ENCODE results near the gene TBC1D13.
"Not testable (repeated sequence)": the region's sequence is repeated elsewhere in the genome, so short reads cannot be mapped to it uniquely, and the experiment has no call there.

Gene TBC1D13

DNA sequence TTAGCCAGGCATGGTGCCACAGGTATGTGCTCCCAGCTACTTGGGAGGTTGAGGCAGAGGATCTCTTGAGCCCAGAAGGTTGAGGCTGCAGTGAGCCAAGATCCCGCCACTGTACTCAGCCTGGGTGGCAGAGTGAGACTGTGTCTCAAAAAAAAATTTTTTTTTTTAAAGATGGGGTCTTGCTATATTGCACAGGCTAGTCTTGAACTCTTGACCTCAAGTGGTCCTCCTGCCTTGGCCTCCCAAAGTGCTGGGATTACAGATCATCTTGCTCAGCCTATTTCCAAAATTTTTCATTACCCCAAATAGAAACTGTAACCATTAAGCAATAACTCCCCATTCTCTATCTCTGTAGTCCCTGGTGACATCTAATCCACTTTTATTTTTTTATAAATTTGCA lies 4.4 kb upstream of the TBC1D13 start:
- TF ChIP-seq, protein P1, sequence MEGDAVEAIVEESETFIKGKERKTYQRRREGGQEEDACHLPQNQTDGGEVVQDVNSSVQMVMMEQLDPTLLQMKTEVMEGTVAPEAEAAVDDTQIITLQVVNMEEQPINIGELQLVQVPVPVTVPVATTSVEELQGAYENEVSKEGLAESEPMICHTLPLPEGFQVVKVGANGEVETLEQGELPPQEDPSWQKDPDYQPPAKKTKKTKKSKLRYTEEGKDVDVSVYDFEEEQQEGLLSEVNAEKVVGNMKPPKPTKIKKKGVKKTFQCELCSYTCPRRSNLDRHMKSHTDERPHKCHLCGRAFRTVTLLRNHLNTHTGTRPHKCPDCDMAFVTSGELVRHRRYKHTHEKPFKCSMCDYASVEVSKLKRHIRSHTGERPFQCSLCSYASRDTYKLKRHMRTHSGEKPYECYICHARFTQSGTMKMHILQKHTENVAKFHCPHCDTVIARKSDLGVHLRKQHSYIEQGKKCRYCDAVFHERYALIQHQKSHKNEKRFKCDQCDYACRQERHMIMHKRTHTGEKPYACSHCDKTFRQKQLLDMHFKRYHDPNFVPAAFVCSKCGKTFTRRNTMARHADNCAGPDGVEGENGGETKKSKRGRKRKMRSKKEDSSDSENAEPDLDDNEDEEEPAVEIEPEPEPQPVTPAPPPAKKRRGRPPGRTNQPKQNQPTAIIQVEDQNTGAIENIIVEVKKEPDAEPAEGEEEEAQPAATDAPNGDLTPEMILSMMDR (IDR thresholded peaks at IDR 0.05; ENCODE audit: low read depth, low read length): no peak
- no peak overlapping the region for H3K4me3 ChIP-seq (replicated peaks in 1 of 2; ENCODE audit: low read depth in 2 of 2, low read length in 2 of 2)
- DNase-seq (ENCODE audit: low read depth in 2 of 2): no peak

DNA sequence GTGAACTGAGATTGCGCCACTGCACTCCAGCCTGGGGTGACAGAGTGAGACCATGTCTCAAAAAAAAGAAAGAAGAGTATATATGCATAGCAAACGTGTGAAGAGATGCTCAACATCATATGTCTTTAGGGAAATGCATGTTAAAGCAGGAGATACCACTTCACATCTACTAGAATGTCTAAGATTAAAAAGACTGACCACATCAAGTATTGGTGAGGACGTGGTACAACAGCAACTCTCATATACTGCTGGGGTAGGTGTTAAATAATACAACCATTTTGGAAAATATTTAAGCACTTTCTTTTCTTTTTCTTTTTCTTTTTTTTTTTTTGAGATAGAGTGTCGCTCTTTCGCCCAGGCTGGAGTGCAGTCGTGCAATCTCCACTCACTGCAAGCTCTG lies 1.6 kb upstream of the TBC1D13 start:
- H3K4me3 ChIP-seq (replicated peaks in 1 of 2; ENCODE audit: low read depth in 2 of 2, low read length in 2 of 2): no peak overlapping the region
- DNase-seq (ENCODE audit: low read depth in 2 of 2): no peak
- TF ChIP-seq, protein P1 (IDR thresholded peaks at IDR 0.05; ENCODE audit: low read depth, low read length): no peak

DNA sequence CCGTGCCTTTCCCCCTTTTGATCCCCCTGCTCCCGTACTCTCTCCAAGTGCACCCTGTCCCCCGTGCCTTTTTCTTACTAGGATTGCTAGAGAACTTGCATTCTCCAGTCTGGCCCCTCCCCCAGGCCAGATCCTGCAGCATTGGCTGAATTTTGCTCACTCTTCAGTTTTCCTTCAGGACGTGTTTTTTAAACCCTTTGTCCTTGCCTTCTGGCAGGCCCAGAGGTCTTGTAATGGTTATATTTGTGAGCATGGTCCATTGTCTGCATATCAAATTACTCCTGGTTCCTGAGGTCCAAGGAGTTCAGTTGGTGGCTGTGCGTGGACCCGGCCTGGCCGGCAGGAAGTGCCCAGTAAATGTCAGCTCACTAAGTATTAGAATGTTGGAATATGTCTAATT lies 606 bp downstream of the TBC1D13 start:
- TF ChIP-seq, protein P1 (IDR thresholded peaks at IDR 0.05; ENCODE audit: low read depth, low read length): no peak
- peak overlapping the region; percentile 100 for H3K4me3 ChIP-seq (replicated peaks in 1 of 2; ENCODE audit: low read depth in 2 of 2, low read length in 2 of 2)
- DNase-seq (ENCODE audit: low read depth in 2 of 2): peak; percentile 11 to 20

DNA sequence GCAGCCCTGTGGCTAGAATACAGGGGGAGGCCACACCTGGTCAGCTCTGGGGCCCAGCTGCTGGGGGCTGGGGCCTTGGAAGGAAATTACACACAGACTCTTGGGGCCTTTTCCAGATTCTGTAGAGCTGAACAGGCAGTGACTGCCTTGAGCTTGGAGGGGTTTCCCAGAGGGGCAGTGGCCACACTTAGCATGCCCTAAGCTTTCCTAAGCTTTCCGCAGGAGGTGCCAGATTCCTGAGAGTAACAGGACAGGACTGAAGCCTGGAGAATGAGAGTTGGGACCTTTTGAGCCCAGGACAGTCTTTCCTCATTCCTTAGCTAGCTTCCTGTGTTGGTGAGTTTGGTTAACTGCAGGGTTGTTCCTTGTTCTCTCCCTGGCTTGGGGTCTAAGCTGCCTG lies 1.4 kb downstream of the TBC1D13 start:
- DNase-seq (ENCODE audit: low read depth in 2 of 2): no peak
- H3K4me3 ChIP-seq (replicated peaks in 1 of 2; ENCODE audit: low read depth in 2 of 2, low read length in 2 of 2): peak overlapping the region; percentile 100
- TF ChIP-seq, protein P1 (IDR thresholded peaks at IDR 0.05; ENCODE audit: low read depth, low read length): no peak

DNA sequence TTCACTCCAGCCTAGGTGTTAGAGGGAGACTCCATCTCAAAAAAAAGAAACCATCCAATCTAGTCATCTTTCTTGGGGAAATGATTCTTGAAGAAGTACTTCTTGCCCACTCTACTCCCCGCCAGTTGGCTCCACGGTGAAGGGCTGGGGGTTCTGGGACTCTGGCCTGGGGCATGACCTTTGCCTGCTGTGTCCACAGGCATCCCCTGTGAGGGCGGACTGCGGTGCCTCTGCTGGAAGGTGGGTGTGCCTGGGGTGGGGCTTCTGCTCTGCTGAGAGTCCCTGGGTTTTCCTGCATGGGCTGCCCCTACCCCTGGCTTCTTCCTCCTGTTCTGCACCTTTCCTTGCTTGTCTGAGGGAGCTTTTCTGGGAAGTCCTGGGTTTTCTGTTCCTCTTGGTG lies 3.5 kb downstream of the TBC1D13 start:
- H3K4me3 ChIP-seq (replicated peaks in 1 of 2; ENCODE audit: low read depth in 2 of 2, low read length in 2 of 2): no peak overlapping the region
- no peak for DNase-seq (ENCODE audit: low read depth in 2 of 2)
- TF ChIP-seq, protein P1 (IDR thresholded peaks at IDR 0.05; ENCODE audit: low read depth, low read length): no peak

DNA sequence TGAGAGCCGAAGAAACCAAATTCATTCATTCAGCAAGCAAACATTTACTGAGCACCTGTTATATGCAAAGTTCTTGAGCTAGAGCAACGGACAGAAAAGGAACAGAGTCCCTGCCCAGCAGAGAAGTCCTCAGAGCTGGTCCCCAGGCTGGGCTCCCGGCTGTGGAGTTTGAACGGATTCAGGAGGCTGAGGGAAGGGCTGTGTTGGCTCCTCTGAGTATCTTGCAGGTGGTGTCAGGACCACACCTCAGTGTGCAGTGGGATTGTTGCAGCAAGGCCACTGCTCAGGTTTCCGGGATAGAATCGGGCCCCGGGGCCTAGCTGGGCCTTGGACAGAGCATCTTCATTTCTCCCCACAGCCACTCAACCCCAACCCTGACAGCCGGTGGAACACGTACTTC lies 5.1 kb downstream of the TBC1D13 start:
- DNase-seq (ENCODE audit: low read depth in 2 of 2): no peak
- TF ChIP-seq, protein P1 (IDR thresholded peaks at IDR 0.05; ENCODE audit: low read depth, low read length): no peak
- no peak overlapping the region for H3K4me3 ChIP-seq (replicated peaks in 1 of 2; ENCODE audit: low read depth in 2 of 2, low read length in 2 of 2)

DNA sequence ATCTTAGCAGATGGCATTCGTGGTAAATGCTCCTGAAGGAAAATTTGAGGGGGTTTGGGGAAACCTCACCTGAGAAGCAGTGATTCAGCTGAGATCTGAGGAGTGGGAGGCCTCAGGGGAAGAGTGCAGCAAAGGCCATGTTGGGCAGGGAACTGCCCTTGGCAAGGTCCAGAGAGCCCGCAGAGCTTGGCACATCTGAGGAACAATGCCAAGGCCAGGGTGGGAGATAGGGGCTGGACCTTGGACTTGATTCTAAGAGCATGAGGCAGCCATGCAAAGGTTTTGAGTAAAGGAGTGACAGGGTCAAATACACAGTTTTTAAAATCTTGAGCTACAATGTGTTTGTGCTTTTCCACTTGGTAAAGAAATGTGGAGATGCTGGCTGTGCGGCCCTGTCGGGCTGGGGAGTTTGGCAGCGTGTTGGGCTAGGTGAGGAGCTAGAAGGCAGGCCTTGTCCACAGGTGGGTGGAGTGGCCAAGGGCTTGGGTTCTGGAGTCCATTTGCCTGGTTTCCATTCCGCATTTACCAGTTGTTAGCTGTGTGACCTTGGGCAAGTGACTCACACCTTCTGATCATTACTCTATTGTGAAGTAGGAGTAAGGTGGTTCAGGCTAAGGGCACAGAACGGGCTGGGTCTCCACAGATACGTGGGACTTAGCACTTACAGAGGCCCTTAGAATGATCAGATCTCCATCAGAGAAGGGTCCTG lies 6.1 kb downstream of the TBC1D13 start:
- TF ChIP-seq, protein P1 (IDR thresholded peaks at IDR 0.05; ENCODE audit: low read depth, low read length): no peak
- no peak for DNase-seq (ENCODE audit: low read depth in 2 of 2)
- no peak overlapping the region for H3K4me3 ChIP-seq (replicated peaks in 1 of 2; ENCODE audit: low read depth in 2 of 2, low read length in 2 of 2)

DNA sequence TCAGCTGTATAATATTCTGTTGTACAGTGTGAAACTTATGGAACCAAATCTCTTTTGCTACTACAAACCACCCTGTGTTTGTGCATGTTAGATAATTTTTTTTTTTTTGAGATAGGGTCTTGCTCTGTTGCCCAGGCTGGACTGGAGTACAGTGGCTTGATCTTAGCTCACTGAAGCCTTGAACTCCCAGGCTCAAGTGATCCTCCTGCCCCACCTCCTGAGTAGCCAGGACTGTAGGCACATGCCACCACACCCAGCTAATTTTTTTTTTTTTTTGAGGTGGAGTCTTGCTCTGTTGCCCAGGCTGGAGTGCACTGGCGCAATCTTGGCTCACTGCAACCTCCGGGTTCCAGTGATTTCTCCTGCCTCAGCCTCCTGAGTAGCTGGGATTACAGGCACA lies 7.9 kb downstream of the TBC1D13 start:
- not testable (repeated sequence) for DNase-seq (ENCODE audit: low read depth in 2 of 2)

More for the DNA sequence above, 7.9 kb downstream of the TBC1D13 start:
- H3K4me3 ChIP-seq (replicated peaks in 1 of 2; ENCODE audit: low read depth in 2 of 2, low read length in 2 of 2): not testable (repeated sequence)
